Hepatocyte (in vitro differentiated cells): ENCODE results near the gene CELSR3.

Experiments
- CTCF ChIP-seq: fragments of 200-600 bp; sonication (generic); IDR thresholded peaks from 2 replicates; pipeline ENCODE4 v1.5.1; 2016; ENCODE audit warnings: antibody characterized with exemption, mild to moderate bottlenecking; ENCODE audit not compliant: poor library complexity
- EZH2phosphoT487 ChIP-seq: fragments of 200-600 bp; sonication (generic); IDR thresholded peaks from one replicate; pipeline ENCODE4 v1.6.1; 2018; ENCODE audit warnings: antibody characterized with exemption, mild to moderate bottlenecking, low read depth, moderate library complexity; ENCODE audit not compliant: unreplicated experiment, severe bottlenecking

- TF ChIP-seq CTCF (no peak), EZH2phosphoT487 (no peak)
Observed at GRCh38 chr3:48595075-48595525, 67.6 kb downstream of the CELSR3 start, which contains the start of gene COL7A1.
